GM12874 (cell line): ENCODE measurements around the gene GATA2.

Experiments
- CTCF ChIP-seq: IDR thresholded peaks from 2 replicates; pipeline ENCODE4 v1.5.1; 2011; ENCODE audit warnings: low read depth, mild to moderate bottlenecking, control low read depth, low read length, moderate library complexity; ENCODE audit not compliant: insufficient read depth

The GATA2 gene

GRCh38 chr3:128523591-128523990 lies 30.6 kb upstream of the GATA2 start:
- no peak for TF ChIP-seq CTCF

- TF ChIP-seq CTCF, result no peak
These were observed 28.7 kb upstream of the GATA2 start for GRCh38 chr3:128521715-128522114.

- no peak for TF ChIP-seq CTCF
These were observed 25.8 kb upstream of the GATA2 start for GRCh38 chr3:128518587-128519490.

GRCh38 chr3:128517648-128518047 lies 24.6 kb upstream of the GATA2 start:
- TF ChIP-seq CTCF, result no peak

GRCh38 chr3:128515967-128516366 lies 23.0 kb upstream of the GATA2 start:
- no peak for TF ChIP-seq CTCF

GRCh38 chr3:128508852-128509251 lies 15.9 kb upstream of the GATA2 start:
- no peak for TF ChIP-seq CTCF

- no peak for TF ChIP-seq CTCF
These were observed 13.8 kb upstream of the GATA2 start for GRCh38 chr3:128506754-128507153.
